SK-N-SH treated with all-trans-retinoic acid at 6 μM for 48 hours (cell line): ENCODE results near the gene MRGPRX2.

ENCODE experiments used
- ATAC-seq: fragments of 200-7000 bp; cut with Tn5 transposase; 3 replicates; pipeline ENCODE4 v1.9.1; 2020; ENCODE audit warnings: mild to moderate bottlenecking, moderate library complexity
- ARNTL ChIP-seq: fragments of 450-650 bp; formaldehyde crosslinking; IDR thresholded peaks from 2 replicates; pipeline ENCODE4 v1.5.0; 2020; ENCODE audit warnings: low read depth, mild to moderate bottlenecking, moderate library complexity, borderline replicate concordance
- BACH2 ChIP-seq: fragments of 250-450 bp; sonication (Bioruptor Pico); IDR thresholded peaks from 2 replicates; pipeline ENCODE4 v1.9.0; 2021; ENCODE audit warnings: mild to moderate bottlenecking, borderline replicate concordance
- CREB5 ChIP-seq: fragments of 250-450 bp; sonication (Bioruptor Pico); IDR thresholded peaks from 2 replicates; pipeline ENCODE4 v1.5.1; 2020; ENCODE audit warnings: low read depth, mild to moderate bottlenecking, moderate library complexity
- CSDC2 ChIP-seq: fragments of 250-450 bp; sonication (Bioruptor Pico); IDR thresholded peaks from 2 replicates; pipeline ENCODE4 v1.5.0; 2020; ENCODE audit warnings: mild to moderate bottlenecking, moderate library complexity
- CSRNP3 ChIP-seq: fragments of 250-450 bp; sonication (Bioruptor Pico); IDR thresholded peaks from 2 replicates; pipeline ENCODE4 v1.5.1; 2021; ENCODE audit warnings: mild to moderate bottlenecking, moderate library complexity
- ESRRG ChIP-seq: fragments of 250-450 bp; sonication (Bioruptor Pico); IDR thresholded peaks from 2 replicates; pipeline ENCODE4 v1.6.1; 2021; ENCODE audit warnings: mild to moderate bottlenecking
- GLIS3 ChIP-seq: fragments of 250-450 bp; sonication (Bioruptor Pico); IDR thresholded peaks from 2 replicates; pipeline ENCODE4 v1.5.0; 2020; ENCODE audit warnings: mild to moderate bottlenecking, moderate library complexity
- ISL1 ChIP-seq: fragments of 250-450 bp; sonication (Bioruptor Pico); IDR thresholded peaks from 2 replicates; pipeline ENCODE4 v2.1.2; 2022; ENCODE audit warnings: mild to moderate bottlenecking, moderate library complexity
- OSR1 ChIP-seq: fragments of 250-450 bp; sonication (Bioruptor Pico); IDR thresholded peaks from 2 replicates; pipeline ENCODE4 v1.8.0; 2022; ENCODE audit warnings: moderate library complexity, mild to moderate bottlenecking, inconsistent platforms
- PATZ1 ChIP-seq: fragments of 250-450 bp; sonication (Bioruptor Pico); IDR thresholded peaks from 2 replicates; pipeline ENCODE4 v1.8.0; 2020; ENCODE audit warnings: mild to moderate bottlenecking, moderate library complexity, borderline replicate concordance
- POU6F1 ChIP-seq: fragments of 250-450 bp; sonication (Bioruptor Pico); IDR thresholded peaks from 2 replicates; pipeline ENCODE4 v1.8.0; 2021; ENCODE audit warnings: low read depth, mild to moderate bottlenecking, moderate library complexity, borderline replicate concordance
- PPARA ChIP-seq: fragments of 250-450 bp; sonication (Bioruptor Pico); IDR thresholded peaks from 2 replicates; pipeline ENCODE4 v1.5.0; 2020; ENCODE audit warnings: mild to moderate bottlenecking, borderline replicate concordance
- RARB ChIP-seq: fragments of 250-450 bp; sonication (Bioruptor Pico); IDR thresholded peaks from 2 replicates; pipeline ENCODE4 v1.8.0; 2021; ENCODE audit warnings: mild to moderate bottlenecking, moderate library complexity
- SNAI2 ChIP-seq: fragments of 250-450 bp; sonication (Bioruptor Pico); IDR thresholded peaks from 2 replicates; pipeline ENCODE4 v1.5.0; 2020; ENCODE audit warnings: mild to moderate bottlenecking, moderate library complexity
- TCF4 ChIP-seq: fragments of 250-450 bp; sonication (Bioruptor Pico); IDR thresholded peaks from 2 replicates; pipeline ENCODE4 v1.8.0; 2021; ENCODE audit warnings: mild to moderate bottlenecking, moderate library complexity, borderline replicate concordance
- TOX ChIP-seq: fragments of 250-450 bp; sonication (Bioruptor Pico); IDR thresholded peaks from 2 replicates; pipeline ENCODE4 v1.8.0; 2021; ENCODE audit warnings: mild to moderate bottlenecking, moderate library complexity, borderline replicate concordance
- TSHZ2 ChIP-seq: fragments of 250-450 bp; sonication (Bioruptor Pico); IDR thresholded peaks from 2 replicates; pipeline ENCODE4 v1.5.0; 2020; ENCODE audit warnings: mild to moderate bottlenecking, moderate library complexity
- ZC3H10 ChIP-seq: fragments of 250-450 bp; sonication (Bioruptor Pico); IDR thresholded peaks from 2 replicates; pipeline ENCODE4 v1.5.1; 2021; ENCODE audit warnings: mild to moderate bottlenecking, moderate library complexity
- ZFP3 ChIP-seq: fragments of 250-450 bp; sonication (Bioruptor Pico); IDR thresholded peaks from 2 replicates; pipeline ENCODE4 v1.5.0; 2020; ENCODE audit warnings: mild to moderate bottlenecking, moderate library complexity
- ZFP30 ChIP-seq: fragments of 450-650 bp; formaldehyde crosslinking; IDR thresholded peaks from 2 replicates; pipeline ENCODE4 v1.5.0; 2022; ENCODE audit warnings: mild to moderate bottlenecking, moderate library complexity
- ZNF565 ChIP-seq: fragments of 450-650 bp; formaldehyde crosslinking; conservative IDR thresholded peaks from 2 replicates; pipeline ENCODE4 v1.5.0; 2020; ENCODE audit warnings: low read depth, mild to moderate bottlenecking, moderate library complexity
- ZNF70 ChIP-seq: fragments of 450-650 bp; formaldehyde crosslinking; IDR thresholded peaks from 2 replicates; pipeline ENCODE4 v1.5.0; 2020; ENCODE audit warnings: mild to moderate bottlenecking, moderate library complexity
- ZNF8 ChIP-seq: fragments of 450-650 bp; formaldehyde crosslinking; IDR thresholded peaks from 2 replicates; pipeline ENCODE4 v1.5.0; 2020; ENCODE audit warnings: mild to moderate bottlenecking, moderate library complexity

Gene MRGPRX2

GRCh38 chr11:19083166-19083565, 22.6 kb upstream of the MRGPRX2 start:
- no peak for ATAC-seq
- TF ChIP-seq ARNTL (no peak), POU6F1 (no peak), PATZ1 (CRISPR knock-in tag) (no peak), PPARA (CRISPR knock-in tag) (no peak), ISL1 (CRISPR knock-in tag) (no peak), ZNF8 (CRISPR knock-in tag) (no peak), SNAI2 (no peak), ZC3H10 (CRISPR knock-in tag) (no peak), TCF4 (no peak), TOX (CRISPR knock-in tag) (no peak), GLIS3 (CRISPR knock-in tag) (no peak)

- peak; percentile 4; the same call in 1 of the 3 replicates for ATAC-seq
- no peak for TF ChIP-seq GLIS3 (CRISPR knock-in tag)
- TF ChIP-seq TSHZ2 (CRISPR knock-in tag): no peak
- no peak for TF ChIP-seq ESRRG (CRISPR knock-in tag)
- TF ChIP-seq ZNF70 (CRISPR knock-in tag): no peak
- no peak for TF ChIP-seq ARNTL
- TF ChIP-seq PATZ1 (CRISPR knock-in tag): no peak
- TF ChIP-seq RARB (CRISPR knock-in tag): no peak
- no peak for TF ChIP-seq CSRNP3 (CRISPR knock-in tag)
- TF ChIP-seq PPARA (CRISPR knock-in tag): no peak
- TF ChIP-seq ZFP30: no peak
- no peak for TF ChIP-seq ZFP3 (CRISPR knock-in tag)
- TF ChIP-seq ZC3H10 (CRISPR knock-in tag): no peak
- no peak for TF ChIP-seq ZNF565 (CRISPR knock-in tag)
- no peak for TF ChIP-seq ZNF8 (CRISPR knock-in tag)
- no peak for TF ChIP-seq CREB5 (CRISPR knock-in tag)
- no peak for TF ChIP-seq BACH2 (CRISPR knock-in tag)
- TF ChIP-seq TCF4: no peak
- no peak for TF ChIP-seq TOX (CRISPR knock-in tag)
- no peak for TF ChIP-seq CSDC2 (CRISPR knock-in tag)
- TF ChIP-seq OSR1 (CRISPR knock-in tag): no peak
Measured at GRCh38 chr11:19080579-19080993, 20.1 kb upstream of the MRGPRX2 start.
